ENCODE measurements around the gene WNT5B. TPM values are rescaled to one million over a fixed set of nuclear protein-coding genes. Genes with fewer than 3 reads are reported as not detected.

The WNT5B gene
- total and polyA plus RNA-seq, 10 donors = 1.1 to 8.7 (median 4.4) TPM

- WGBS, 5 donors = 19 to 31% (median 27%) methylated on average over 3 of the region's 3 CpGs
- Histone ChIP-seq H3K4me1 (peaks cover 24 to 80% (median 70%) of the 10 kb centered on the region in 6 donors), H3K9me3 (no peaks in the 10 kb centered on the region), H3K36me3 (peaks cover 0 to 19% (median 4%) of the 10 kb centered on the region in 6 donors), H3K4me3 (peak overlapping the region in 7 of 8 donors; percentile 15 to 98 (median 94)), H3K27me3 (replicated peaks in 1 of 7) (no peaks in the 10 kb centered on the region), H3K27ac (peak overlapping the region in 6 of 8 donors; percentile 61 to 98 (median 96))
- DNase-seq = no peak
- TF ChIP-seq POLR2AphosphoS5 (IDR thresholded peaks at IDR 0.05) (no peak), CTCF (IDR thresholded peaks at IDR 0.05 in 8 of 11, conservative IDR thresholded peaks at IDR 0.05 in 3 of 11) (no peak), POLR2A (IDR thresholded peaks at IDR 0.05) (no peak)
- intact Hi-C loops (cut with DNase I; ENCODE audit: low total_unique reads) = loop anchor here (10.0 kb wide), 1 partner anchor 1016 kb away; no protein-coding TSS in a partner anchor
Measured at GRCh38 chr12:1591034-1591433, 38.0 kb upstream of the WNT5B start.

- peaks cover 24 to 85% (median 71%) of the 10 kb centered on the region in 6 donors for H3K4me1 ChIP-seq
- TF ChIP-seq POLR2A (IDR thresholded peaks at IDR 0.05) (no peak), CTCF (IDR thresholded peaks at IDR 0.05 in 8 of 11, conservative IDR thresholded peaks at IDR 0.05 in 3 of 11) (no peak), POLR2AphosphoS5 (IDR thresholded peaks at IDR 0.05) (no peak)
- whole genome bisulfite sequencing, 5 donors = 18 to 27% (median 22%) methylated on average over 4 of the region's 4 CpGs
- intact Hi-C loops (cut with DNase I; ENCODE audit: low total_unique reads) = loop anchor here (10.0 kb wide), 1 partner anchor 1017 kb away; no protein-coding TSS in a partner anchor
- H3K27ac ChIP-seq = peak overlapping the region in 6 of 8 donors; percentile 46 to 98 (median 96)
- no peaks in the 10 kb centered on the region for H3K27me3 ChIP-seq (replicated peaks in 1 of 7)
- no peaks in the 10 kb centered on the region for H3K9me3 ChIP-seq
- H3K4me3 ChIP-seq = peak overlapping the region in 7 of 8 donors; percentile 77 to 98 (median 94)
- H3K36me3 ChIP-seq = peaks cover 0 to 14% (median 2%) of the 10 kb centered on the region in 6 donors
- no peak for DNase-seq
Measured at GRCh38 chr12:1591543-1591942, 37.5 kb upstream of the WNT5B start.

GRCh38 chr12:1592444-1593173 is 36.4 kb upstream of the WNT5B start:
- Histone ChIP-seq H3K27me3 (replicated peaks in 1 of 7) (no peaks in the 10 kb centered on the region), H3K27ac (peak overlapping the region; percentile 32 to 98 (median 94)), H3K4me3 (peak overlapping the region; percentile 58 to 98 (median 94)), H3K36me3 (peaks cover 0 to 4% (median 0%) of the 10 kb centered on the region in 6 donors), H3K9me3 (no peaks in the 10 kb centered on the region), H3K4me1 (peaks cover 24 to 82% (median 67%) of the 10 kb centered on the region in 6 donors)
- intact Hi-C loops (cut with DNase I; ENCODE audit: low total_unique reads) = loop anchor here (10.0 kb wide), 1 partner anchor 1018 kb away; no protein-coding TSS in a partner anchor
- WGBS, 5 donors = 18 to 40% (median 32%) methylated on average over 22 to 27 of the region's 27 CpGs
- DNase-seq = peak; percentile 88
- TF ChIP-seq POLR2AphosphoS5 (IDR thresholded peaks at IDR 0.05) = peak; percentile 32 to 45 (median 43)
- no peak for TF ChIP-seq POLR2A (IDR thresholded peaks at IDR 0.05)

GRCh38 chr12:1593174-1594005 is 35.6 kb upstream of the WNT5B start:
- H3K9me3 ChIP-seq = no peaks in the 10 kb centered on the region
- H3K4me3 ChIP-seq = peak overlapping the region; percentile 58 to 98 (median 94)
- peaks cover 24 to 74% (median 59%) of the 10 kb centered on the region in 6 donors for H3K4me1 ChIP-seq
- WGBS, 5 donors = 6 to 19% (median 12%) methylated on average over 20 to 56 of the region's 56 CpGs
- H3K27ac ChIP-seq = peak overlapping the region; percentile 67 to 98 (median 96)
- H3K27me3 ChIP-seq (replicated peaks in 1 of 7) = no peaks in the 10 kb centered on the region
- intact Hi-C loops (cut with DNase I; ENCODE audit: low total_unique reads) = loop anchor here (10.0 kb wide), 1 partner anchor 1019 kb away; no protein-coding TSS in a partner anchor
- TF ChIP-seq CTCF (IDR thresholded peaks at IDR 0.05 in 8 of 11, conservative IDR thresholded peaks at IDR 0.05 in 3 of 11) (no peak), POLR2A (IDR thresholded peaks at IDR 0.05) (no peak), POLR2AphosphoS5 (IDR thresholded peaks at IDR 0.05) (peak in 2 of 3 donors; percentile 53 to 70)
- peak; percentile 94 for DNase-seq
- H3K36me3 ChIP-seq = peaks cover 0 to 4% (median 0%) of the 10 kb centered on the region in 6 donors
